H1 (cell line): ENCODE measurements around the gene GALNT11. TPM values are rescaled to one million over a fixed set of nuclear protein-coding genes. Genes with fewer than 3 reads are reported as not detected.

Experiments used
- CTCF ChIA-PET: fragments of 300-600 bp; sonication (Branson Sonifier 250); formaldehyde crosslinking; loops from one replicate; lab custom pipeline; 2021; ENCODE audit not compliant: partially characterized antibody; lab: Charles Lee
- POLR2A ChIA-PET: fragments of 300-600 bp; sonication (Branson Sonifier 250); formaldehyde crosslinking; loops from one replicate; lab custom pipeline; 2021; ENCODE audit warnings: inconsistent platforms; ENCODE audit not compliant: partially characterized antibody; lab: Charles Lee
- DNase-seq, 2 experiments: peaks; one replicate each; pipeline versions ENCODE4 v3.0.0 to v3.0.0-alpha.2; 2010 to 2022; ENCODE audit warnings: low spot score in 2 of 2, low read depth in 1 of 2, mixed read lengths in 1 of 2
- FAIRE-seq: peaks from 2 replicates; lab custom pipeline; 2011; peaks lifted over from hg19 to GRCh38; lab: Jason Lieb, UNC
- H2AFZ ChIP-seq: 2 replicates; pipeline ENCODE4 v1.8.1; 2012; ENCODE audit warnings: low read length, inconsistent platforms
- H2AK5ac ChIP-seq: 2 replicates; pipeline ENCODE4 v1.6.1; 2013; ENCODE audit warnings: low read depth, low read length
- H2BK120ac ChIP-seq: replicated peaks from 2 replicates; pipeline ENCODE3; 2013; ENCODE audit warnings: low read depth, low read length, inconsistent platforms
- H2BK12ac ChIP-seq: 2 replicates; pipeline ENCODE4 v1.6.1; 2013; ENCODE audit warnings: low read depth, low read length
- H2BK15ac ChIP-seq: 2 replicates; pipeline ENCODE4 v1.6.1; 2013; ENCODE audit warnings: low read length
- H2BK20ac ChIP-seq: 2 replicates; pipeline ENCODE4 v1.6.1; 2013; ENCODE audit warnings: low read length
- H2BK5ac ChIP-seq: 2 replicates; pipeline ENCODE4 v1.6.1; 2013; ENCODE audit warnings: low read depth, low read length
- H3K14ac ChIP-seq: 2 replicates; pipeline ENCODE4 v1.6.1; 2013; ENCODE audit warnings: inconsistent platforms; ENCODE audit not compliant: insufficient read length
- H3K18ac ChIP-seq: 2 replicates; pipeline ENCODE4 v1.6.1; 2013; ENCODE audit warnings: low read length; ENCODE audit errors: extremely low read depth
- H3K23ac ChIP-seq: 2 replicates; pipeline ENCODE4 v1.6.1; 2013; ENCODE audit warnings: inconsistent platforms; ENCODE audit not compliant: insufficient read length
- H3K23me2 ChIP-seq: 2 replicates; pipeline ENCODE4 v1.6.1; 2013; ENCODE audit warnings: low read depth, low read length
- H3K27ac ChIP-seq: 2 replicates; pipeline ENCODE4 v1.6.1; 2011; ENCODE audit warnings: low read depth, low read length, inconsistent platforms
- H3K27me3 ChIP-seq, 4 experiments: replicated peaks in 1 of 4; 1 replicate in 1 of 4; 2 replicates in 3 of 4; pipeline versions ENCODE4 v1.6.1 to v1.8.1; 2011 to 2013; ENCODE audit warnings: low read length in 3 of 4, mild to moderate bottlenecking in 3 of 4, inconsistent platforms in 2 of 4, mixed read lengths in 2 of 4, moderate library complexity in 1 of 4; ENCODE audit not compliant: control insufficient read depth in 3 of 4, insufficient read depth in 3 of 4; ENCODE audit errors: extremely low read depth in 1 of 4
- H3K36me3 ChIP-seq, 4 experiments: 2 replicates each; pipeline versions ENCODE4 v1.6.1 to v1.8.1; 2011 to 2013; ENCODE audit warnings: mild to moderate bottlenecking in 4 of 4, low read length in 3 of 4, moderate library complexity in 2 of 4, control low read depth in 1 of 4, inconsistent platforms in 1 of 4; ENCODE audit not compliant: insufficient read depth in 4 of 4, control insufficient read depth in 2 of 4
- H3K4ac ChIP-seq: replicated peaks from 2 replicates; pipeline ENCODE3; 2013; ENCODE audit warnings: low read length, low read depth, mixed read lengths, inconsistent platforms; ENCODE audit not compliant: insufficient read length
- H3K4me1 ChIP-seq, 4 experiments: replicated peaks in 1 of 4; 1 replicate in 1 of 4; 2 replicates in 3 of 4; pipeline versions ENCODE4 v1.6.1 to v1.8.1; 2011 to 2013; ENCODE audit warnings: low read length in 3 of 4, inconsistent platforms in 2 of 4, mixed read lengths in 1 of 4; ENCODE audit not compliant: insufficient read depth in 4 of 4, control insufficient read depth in 3 of 4
- H3K4me2 ChIP-seq, 2 experiments: 2 replicates each; pipeline versions ENCODE4 v1.6.1 to v1.8.1; 2011 to 2013; ENCODE audit warnings: low read depth in 2 of 2, low read length in 2 of 2, control low read depth in 1 of 2, inconsistent platforms in 1 of 2, mild to moderate bottlenecking in 1 of 2; ENCODE audit not compliant: insufficient read depth in 1 of 2
- H3K4me3 ChIP-seq, 4 experiments: fragments of 200-600, 300-600 bp in 1 of 4; sonication (generic), shearing (Covaris generic), sonication (Bioruptor Twin) in 1 of 4; 2 replicates each; pipeline versions ENCODE4 v1.5.1 to v1.8.1; 2011 to 2016; ENCODE audit warnings: low read length in 4 of 4, low read depth in 3 of 4, control low read depth in 2 of 4, inconsistent platforms in 2 of 4, mild to moderate bottlenecking in 2 of 4, mixed read lengths in 1 of 4, moderate library complexity in 1 of 4; ENCODE audit not compliant: insufficient read depth in 2 of 4; ENCODE audit errors: extremely low read depth in 1 of 4
- H3K56ac ChIP-seq: replicated peaks from 2 replicates; pipeline ENCODE3; 2013; ENCODE audit warnings: low read depth, mild to moderate bottlenecking, mixed read lengths, low read length, inconsistent platforms; ENCODE audit not compliant: insufficient read length
- H3K79me1 ChIP-seq: 2 replicates; pipeline ENCODE4 v1.6.1; 2013; ENCODE audit warnings: low read depth, low read length, control low read depth
- H3K79me2 ChIP-seq, 2 experiments: 2 replicates each; pipeline versions ENCODE4 v1.6.1 to v1.8.1; 2012 to 2013; ENCODE audit warnings: low read length in 2 of 2, mild to moderate bottlenecking in 2 of 2, inconsistent platforms in 1 of 2; ENCODE audit not compliant: insufficient read depth in 2 of 2, control insufficient read depth in 1 of 2
- H3K9ac ChIP-seq, 4 experiments: replicated peaks in 1 of 4; 1 replicate in 1 of 4; 2 replicates in 3 of 4; pipeline versions ENCODE4 v1.6.1 to v1.8.1; 2011 to 2013; ENCODE audit warnings: low read depth in 3 of 4, low read length in 3 of 4, control low read depth in 2 of 4, mild to moderate bottlenecking in 2 of 4, moderate library complexity in 2 of 4, inconsistent platforms in 1 of 4; ENCODE audit errors: extremely low read depth in 1 of 4
- H3K9me3 ChIP-seq, 2 experiments: 2 replicates each; pipeline versions ENCODE4 v1.6.1 to v1.8.1; 2012 to 2013; ENCODE audit warnings: mild to moderate bottlenecking in 2 of 2, moderate library complexity in 2 of 2, control low read depth in 1 of 2, inconsistent platforms in 1 of 2, low read depth in 1 of 2, low read length in 1 of 2, mixed read lengths in 1 of 2; ENCODE audit not compliant: insufficient read depth in 2 of 2
- H4K20me1 ChIP-seq, 2 experiments: replicated peaks in 1 of 2; 2 replicates each; pipeline versions ENCODE3 to v1.8.1; 2011 to 2013; ENCODE audit warnings: inconsistent platforms in 2 of 2, low read length in 2 of 2, mild to moderate bottlenecking in 1 of 2; ENCODE audit not compliant: insufficient read depth in 2 of 2, control insufficient read depth in 1 of 2
- H4K5ac ChIP-seq: 2 replicates; pipeline ENCODE4 v1.6.1; 2013; ENCODE audit warnings: low read length, low read depth, mixed read lengths, inconsistent platforms; ENCODE audit not compliant: insufficient read length
- H4K8ac ChIP-seq: 2 replicates; pipeline ENCODE4 v1.8.0; 2013; ENCODE audit warnings: mild to moderate bottlenecking, moderate library complexity, low read length, inconsistent platforms; ENCODE audit not compliant: insufficient read depth; ENCODE audit errors: extremely low read depth
- H4K91ac ChIP-seq: replicated peaks from 2 replicates; pipeline ENCODE3; 2013; ENCODE audit warnings: low read length, mixed read lengths, inconsistent platforms; ENCODE audit not compliant: insufficient read length
- JUN ChIP-seq: IDR thresholded peaks from 2 replicates; pipeline ENCODE4 v1.6.1; 2011; ENCODE audit warnings: low read depth, mild to moderate bottlenecking, improper control_type of control experiment, low read length
- KDM4A ChIP-seq: IDR thresholded peaks from one replicate; pipeline ENCODE4 v1.7.1; 2012; ENCODE audit warnings: low read depth, mild to moderate bottlenecking, moderate library complexity, low read length, inconsistent platforms; ENCODE audit not compliant: severe bottlenecking
- RAD21 ChIP-seq, 2 experiments: IDR thresholded peaks in 1 of 2; conservative IDR thresholded peaks in 1 of 2; 2 replicates each; pipeline ENCODE4 v1.6.1; 2011; ENCODE audit warnings: low read depth in 2 of 2, low read length in 2 of 2, improper control_type of control experiment in 1 of 2, inconsistent platforms in 1 of 2, mild to moderate bottlenecking in 1 of 2, moderate library complexity in 1 of 2
- SIRT6 ChIP-seq: IDR thresholded peaks from one replicate; pipeline ENCODE4 v1.7.1; 2012; ENCODE audit warnings: low read length, inconsistent platforms
- WGBS, 2 experiments: shearing (Covaris generic) in 1 of 2; methylation state at CpG; one replicate each; pipeline versions ENCODE4 v1.1.6 to v1.1.7; 2013 to 2015; ENCODE audit warnings: low lambda C conversion rate in 2 of 2, mixed read lengths in 2 of 2, inconsistent platforms in 1 of 2, low coverage in 1 of 2, missing lambda C conversion rate in 1 of 2; ENCODE audit not compliant: insufficient replicate concordance in 2 of 2, insufficient coverage in 1 of 2, insufficient read length in 1 of 2; ENCODE audit errors: extremely low coverage in 1 of 2, missing lambda C conversion rate in 1 of 2; 5-methylcytosine and 5-hydroxymethylcytosine counted together
- polyA plus RNA-seq, 7 experiments: library from polyadenylated mRNA; depleted of rRNA in 3 of 7; stranded (reverse) in 5 of 7; unstranded in 2 of 7; fragments of >200 nt in 5 of 7; fragments of 200-250 nt in 2 of 7; gene quantifications; 1 replicate in 5 of 7; 2 replicates in 1 of 7; 4 replicates in 1 of 7; pipeline versions ENCODE4 v1.2.1 to v1.2.3, GENCODE V29; 2011 to 2013; ENCODE audit warnings: missing spikeins in 2 of 7, mixed read lengths in 2 of 7
- total RNA-seq: library from RNA; stranded (reverse); fragmentation: NEBNext Ultra II Directional; extraction: Animal tissue kit (Norgen Biotek cat#: 25700); gene quantifications from 2 replicates; pipeline ENCODE4 v1.2.1, GENCODE V29; 2021

The GALNT11 gene
- total and polyA plus RNA-seq, 2 of the 8 experiments (the other 6 are each of a cell fraction or from before 2014, with no cell fraction given) = 20.5 to 23.2 TPM

DNA sequence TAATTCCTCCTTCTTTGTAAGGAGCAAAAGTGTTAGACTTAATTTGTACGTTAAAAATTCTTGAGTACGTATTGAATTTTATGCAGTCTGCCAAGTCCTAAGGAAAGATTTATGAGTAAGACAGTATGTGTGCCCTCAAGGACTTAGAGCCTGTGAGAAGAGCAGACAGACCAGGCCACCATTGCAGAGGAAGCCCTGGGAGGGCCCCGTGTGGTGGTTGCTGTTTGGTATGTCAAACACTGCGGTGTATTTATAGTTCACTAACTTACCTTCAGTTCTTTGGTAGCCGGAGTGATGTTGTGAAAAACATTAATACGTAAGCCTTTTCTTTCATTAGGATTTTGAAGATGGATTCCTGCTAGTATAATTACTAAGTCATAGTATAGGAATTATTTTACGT, 82.9 kb downstream of the GALNT11 start:
- H4K20me1 ChIP-seq = no peaks in the 10 kb centered on the region
- no peak overlapping the region for H3K23ac ChIP-seq
- H2BK12ac ChIP-seq = no peak overlapping the region
- no peak for FAIRE-seq
- POLR2A ChIA-PET = no interaction called here
- H3K18ac ChIP-seq = no peak overlapping the region
- no peak overlapping the region for H3K4ac ChIP-seq
- TF ChIP-seq RAD21 (IDR thresholded peaks at IDR 0.05 in 1 of 2, conservative IDR thresholded peaks at IDR 0.05 in 1 of 2; ENCODE audit: low read depth in 2 of 2, low read length in 2 of 2) = peak; percentile 27 to 43; a peak in 3 of 4 replicates
- no peak for TF ChIP-seq KDM4A
- no peak for TF ChIP-seq SIRT6
- no peak for TF ChIP-seq JUN
- no peak overlapping the region for H2BK15ac ChIP-seq
- H2BK20ac ChIP-seq = no peak overlapping the region
- no peak overlapping the region for H4K5ac ChIP-seq
- no peak overlapping the region for H4K8ac ChIP-seq
- WGBS, 2 experiments = 91% methylated on average over 7 of the region's 7 CpGs; no CpG with 5 or more reads in 1 of the 2 experiments
- H3K27me3 ChIP-seq = peaks cover 0 to 1% (median 0%) of the 10 kb centered on the region in 4 experiments; a peak in 1 of 7 replicates
- no peaks in the 10 kb centered on the region for H3K79me2 ChIP-seq
- H3K9ac ChIP-seq = no peak overlapping the region
- H2BK120ac ChIP-seq = no peak overlapping the region
- no peak overlapping the region for H3K4me2 ChIP-seq
- H3K36me3 ChIP-seq = peaks cover 0 to 6% (median 3%) of the 10 kb centered on the region in 4 experiments; a peak in 4 of 8 replicates
- H3K27ac ChIP-seq = no peak overlapping the region
- no peaks in the 10 kb centered on the region for H3K23me2 ChIP-seq
- no peaks in the 10 kb centered on the region for H3K4me1 ChIP-seq
- H3K14ac ChIP-seq = no peak overlapping the region
- H2BK5ac ChIP-seq = no peak overlapping the region
- H4K91ac ChIP-seq = no peak overlapping the region
- no peak for DNase-seq
- H3K79me1 ChIP-seq = no peaks in the 10 kb centered on the region
- H3K56ac ChIP-seq = no peak overlapping the region
- no peak overlapping the region for H2AK5ac ChIP-seq
- no peak overlapping the region for H3K4me3 ChIP-seq
- CTCF ChIA-PET = interaction anchor here (0.6 to 1.3 kb wide), 2 partner anchors 33 to 80 kb away, joined by 3 read pairs; no protein-coding TSS in a partner anchor
- H2AFZ ChIP-seq = no peak overlapping the region
- H3K9me3 ChIP-seq = no peaks in the 10 kb centered on the region
